ENCODE results near the gene UROD.

DNA sequence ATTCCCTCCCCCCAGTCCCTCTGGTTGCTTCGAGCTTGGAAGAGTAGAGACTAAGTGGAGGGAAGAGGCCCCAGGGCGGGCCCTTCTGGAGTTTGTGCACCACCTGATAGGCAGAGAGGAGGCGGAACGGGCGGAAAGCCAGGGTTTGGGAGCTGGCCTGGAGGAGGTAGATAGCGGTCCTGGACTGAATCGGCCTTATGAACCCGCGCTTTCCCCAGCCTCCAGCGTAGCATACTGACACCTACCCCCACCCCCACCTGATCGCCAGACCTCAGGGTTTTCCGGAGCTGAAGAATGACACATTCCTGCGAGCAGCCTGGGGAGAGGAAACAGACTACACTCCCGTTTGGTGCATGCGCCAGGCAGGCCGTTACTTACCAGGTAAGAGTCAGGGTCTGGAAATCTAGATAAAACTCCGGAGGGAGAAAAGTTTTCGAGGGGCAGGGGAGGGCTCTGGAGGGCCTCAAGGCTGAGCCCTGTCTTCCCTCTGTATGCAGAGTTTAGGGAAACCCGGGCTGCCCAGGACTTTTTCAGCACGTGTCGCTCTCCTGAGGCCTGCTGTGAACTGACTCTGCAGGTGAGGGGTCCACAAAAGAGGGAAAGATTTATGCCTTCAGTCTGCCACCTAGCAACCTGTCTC lies 705 bp downstream of the UROD start:
- TF ChIP-seq, protein P1, sequence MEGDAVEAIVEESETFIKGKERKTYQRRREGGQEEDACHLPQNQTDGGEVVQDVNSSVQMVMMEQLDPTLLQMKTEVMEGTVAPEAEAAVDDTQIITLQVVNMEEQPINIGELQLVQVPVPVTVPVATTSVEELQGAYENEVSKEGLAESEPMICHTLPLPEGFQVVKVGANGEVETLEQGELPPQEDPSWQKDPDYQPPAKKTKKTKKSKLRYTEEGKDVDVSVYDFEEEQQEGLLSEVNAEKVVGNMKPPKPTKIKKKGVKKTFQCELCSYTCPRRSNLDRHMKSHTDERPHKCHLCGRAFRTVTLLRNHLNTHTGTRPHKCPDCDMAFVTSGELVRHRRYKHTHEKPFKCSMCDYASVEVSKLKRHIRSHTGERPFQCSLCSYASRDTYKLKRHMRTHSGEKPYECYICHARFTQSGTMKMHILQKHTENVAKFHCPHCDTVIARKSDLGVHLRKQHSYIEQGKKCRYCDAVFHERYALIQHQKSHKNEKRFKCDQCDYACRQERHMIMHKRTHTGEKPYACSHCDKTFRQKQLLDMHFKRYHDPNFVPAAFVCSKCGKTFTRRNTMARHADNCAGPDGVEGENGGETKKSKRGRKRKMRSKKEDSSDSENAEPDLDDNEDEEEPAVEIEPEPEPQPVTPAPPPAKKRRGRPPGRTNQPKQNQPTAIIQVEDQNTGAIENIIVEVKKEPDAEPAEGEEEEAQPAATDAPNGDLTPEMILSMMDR (conservative IDR thresholded peaks at IDR 0.05; ENCODE audit: low read depth in 2 of 2), result no peak
- TF ChIP-seq EZH2 (IDR thresholded peaks at IDR 0.05; ENCODE audit: low read depth, unreplicated experiment), result no peak
- TF ChIP-seq, protein P2, sequence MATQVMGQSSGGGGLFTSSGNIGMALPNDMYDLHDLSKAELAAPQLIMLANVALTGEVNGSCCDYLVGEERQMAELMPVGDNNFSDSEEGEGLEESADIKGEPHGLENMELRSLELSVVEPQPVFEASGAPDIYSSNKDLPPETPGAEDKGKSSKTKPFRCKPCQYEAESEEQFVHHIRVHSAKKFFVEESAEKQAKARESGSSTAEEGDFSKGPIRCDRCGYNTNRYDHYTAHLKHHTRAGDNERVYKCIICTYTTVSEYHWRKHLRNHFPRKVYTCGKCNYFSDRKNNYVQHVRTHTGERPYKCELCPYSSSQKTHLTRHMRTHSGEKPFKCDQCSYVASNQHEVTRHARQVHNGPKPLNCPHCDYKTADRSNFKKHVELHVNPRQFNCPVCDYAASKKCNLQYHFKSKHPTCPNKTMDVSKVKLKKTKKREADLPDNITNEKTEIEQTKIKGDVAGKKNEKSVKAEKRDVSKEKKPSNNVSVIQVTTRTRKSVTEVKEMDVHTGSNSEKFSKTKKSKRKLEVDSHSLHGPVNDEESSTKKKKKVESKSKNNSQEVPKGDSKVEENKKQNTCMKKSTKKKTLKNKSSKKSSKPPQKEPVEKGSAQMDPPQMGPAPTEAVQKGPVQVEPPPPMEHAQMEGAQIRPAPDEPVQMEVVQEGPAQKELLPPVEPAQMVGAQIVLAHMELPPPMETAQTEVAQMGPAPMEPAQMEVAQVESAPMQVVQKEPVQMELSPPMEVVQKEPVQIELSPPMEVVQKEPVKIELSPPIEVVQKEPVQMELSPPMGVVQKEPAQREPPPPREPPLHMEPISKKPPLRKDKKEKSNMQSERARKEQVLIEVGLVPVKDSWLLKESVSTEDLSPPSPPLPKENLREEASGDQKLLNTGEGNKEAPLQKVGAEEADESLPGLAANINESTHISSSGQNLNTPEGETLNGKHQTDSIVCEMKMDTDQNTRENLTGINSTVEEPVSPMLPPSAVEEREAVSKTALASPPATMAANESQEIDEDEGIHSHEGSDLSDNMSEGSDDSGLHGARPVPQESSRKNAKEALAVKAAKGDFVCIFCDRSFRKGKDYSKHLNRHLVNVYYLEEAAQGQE (IDR thresholded peaks at IDR 0.05; ENCODE audit: unreplicated experiment), result no peak
- no peak for TF ChIP-seq POLR2AphosphoS5 (IDR thresholded peaks at IDR 0.05; ENCODE audit: low read depth)
- TF ChIP-seq, protein P3, sequence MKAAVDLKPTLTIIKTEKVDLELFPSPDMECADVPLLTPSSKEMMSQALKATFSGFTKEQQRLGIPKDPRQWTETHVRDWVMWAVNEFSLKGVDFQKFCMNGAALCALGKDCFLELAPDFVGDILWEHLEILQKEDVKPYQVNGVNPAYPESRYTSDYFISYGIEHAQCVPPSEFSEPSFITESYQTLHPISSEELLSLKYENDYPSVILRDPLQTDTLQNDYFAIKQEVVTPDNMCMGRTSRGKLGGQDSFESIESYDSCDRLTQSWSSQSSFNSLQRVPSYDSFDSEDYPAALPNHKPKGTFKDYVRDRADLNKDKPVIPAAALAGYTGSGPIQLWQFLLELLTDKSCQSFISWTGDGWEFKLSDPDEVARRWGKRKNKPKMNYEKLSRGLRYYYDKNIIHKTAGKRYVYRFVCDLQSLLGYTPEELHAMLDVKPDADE (IDR thresholded peaks at IDR 0.05), result no peak
- no peak for TF ChIP-seq CREB1 (CRISPR knock-in tag; IDR thresholded peaks at IDR 0.05; ENCODE audit: low read depth)
- no peak for TF ChIP-seq EZH2phosphoT487 (IDR thresholded peaks at IDR 0.05; ENCODE audit: unreplicated experiment)
- no peak for TF ChIP-seq JUNB (IDR thresholded peaks at IDR 0.05; ENCODE audit: unreplicated experiment)

Measured in GM23338 (cell line).